Measurements from ENCODE around the gene SMCHD1. TPM values are rescaled to one million over a fixed set of nuclear protein-coding genes. Genes with fewer than 3 reads are reported as not detected.

Gene SMCHD1
- total and polyA plus RNA-seq, 2 donors (not counting 1 experiment from before 2014, with no cell fraction given) = 54.2 to 380 TPM

- Histone ChIP-seq H3K4me3 (ENCODE audit: control extremely low read depth in 1 of 5, extremely low read depth in 1 of 5, insufficient read depth in 1 of 5, low read depth in 2 of 5, low read length in 4 of 5) (no peak overlapping the region), H3K27me3 (replicated peaks in 1 of 4; ENCODE audit: control extremely low read depth in 1 of 4, control insufficient read depth in 3 of 4, insufficient read depth in 4 of 4, low read length in 3 of 4) (no peaks in the 10 kb centered on the region), H3K4me2 (replicated peaks; ENCODE audit: low read depth, low read length, poor library complexity, severe bottlenecking) (no peak overlapping the region), H3K79me2 (ENCODE audit: control insufficient read depth, insufficient read depth, low read length) (peaks cover 5% of the 10 kb centered on the region), H2AFZ (ENCODE audit: insufficient read depth, low read depth, low read length, poor library complexity, severe bottlenecking) (no peak overlapping the region), H3K9me3 (ENCODE audit: control extremely low read depth in 1 of 3, control insufficient read depth in 2 of 3, insufficient read depth in 1 of 3, low read length in 2 of 3) (no peaks in the 10 kb centered on the region), H3K27ac (ENCODE audit: low read length in 2 of 2) (peak overlapping the region in 1 of 2 donors; percentile 57), H3K36me3 (replicated peaks in 1 of 2; ENCODE audit: control extremely low read depth in 1 of 2, control insufficient read depth in 1 of 2, extremely low read depth in 1 of 2, insufficient read depth in 2 of 2, low read length in 1 of 2) (peaks cover 16 to 87% of the 10 kb centered on the region in 2 experiments), H3K4me1 (ENCODE audit: control insufficient read depth in 2 of 2, insufficient read depth in 2 of 2, low read length in 2 of 2) (no peaks in the 10 kb centered on the region), H3K9ac (ENCODE audit: low read length) (no peak overlapping the region), H4K20me1 (ENCODE audit: control insufficient read depth, insufficient read depth, low read length, poor library complexity, severe bottlenecking) (no peaks in the 10 kb centered on the region)
- H3K27ac Mint-ChIP-seq = no peak overlapping the region
- TF ChIP-seq CTCF (IDR thresholded peaks at IDR 0.05) (no peak), EZH2 (IDR thresholded peaks at IDR 0.05; ENCODE audit: borderline replicate concordance, insufficient read depth, low read depth, low read length, poor library complexity, severe bottlenecking) (no peak)
- intact Hi-C loops (cut with micrococcal nuclease) = no loop called here
- no peaks in the 10 kb centered on the region for H3K9me3 Mint-ChIP-seq (ENCODE audit: insufficient read depth)
- no peak overlapping the region for H3K4me3 Mint-ChIP-seq
- ATAC-seq (ENCODE audit: low read depth) = no peak
- no peak for DNase-seq
- H3K4me1 Mint-ChIP-seq = no peaks in the 10 kb centered on the region
- H3K27me3 Mint-ChIP-seq = no peaks in the 10 kb centered on the region
- POLR2A ChIA-PET = no interaction called here
- CTCF ChIA-PET = interaction anchor here (0.7 kb wide), 1 partner anchor 59 kb away, joined by 3 read pairs; no protein-coding TSS in a partner anchor
Observed at GRCh38 chr18:2746274-2746673, 90.7 kb downstream of the SMCHD1 start.

GRCh38 chr18:2758309-2758708 is 102.8 kb downstream of the SMCHD1 start:
- H3K4me1 Mint-ChIP-seq = peaks cover 3% of the 10 kb centered on the region
- peaks cover 11 to 74% of the 10 kb centered on the region in 2 experiments for H3K36me3 ChIP-seq (replicated peaks in 1 of 2; ENCODE audit: control extremely low read depth in 1 of 2, control insufficient read depth in 1 of 2, extremely low read depth in 1 of 2, insufficient read depth in 2 of 2, low read length in 1 of 2)
- H2AFZ ChIP-seq (ENCODE audit: insufficient read depth, low read depth, low read length, poor library complexity, severe bottlenecking) = no peak overlapping the region
- H3K4me3 ChIP-seq (ENCODE audit: control extremely low read depth in 1 of 5, extremely low read depth in 1 of 5, insufficient read depth in 1 of 5, low read depth in 2 of 5, low read length in 4 of 5) = no peak overlapping the region
- H3K27me3 Mint-ChIP-seq = no peaks in the 10 kb centered on the region
- DNase-seq (no peak), ATAC-seq (ENCODE audit: low read depth) (no peak)
- ChIA-PET POLR2A (no interaction called here), CTCF (no interaction called here)
- H3K9ac ChIP-seq (ENCODE audit: low read length) = no peak overlapping the region
- H3K9me3 Mint-ChIP-seq (ENCODE audit: insufficient read depth) = no peaks in the 10 kb centered on the region
- no CpG with 5 or more reads among the region's 1 CpG for WGBS (ENCODE audit: insufficient coverage)
- intact Hi-C loops (cut with micrococcal nuclease) = no loop called here
- no peaks in the 10 kb centered on the region for H3K9me3 ChIP-seq (ENCODE audit: control extremely low read depth in 1 of 3, control insufficient read depth in 2 of 3, insufficient read depth in 1 of 3, low read length in 2 of 3)
- H3K27ac Mint-ChIP-seq = no peak overlapping the region
- H3K27ac ChIP-seq (ENCODE audit: low read length in 2 of 2) = peak overlapping the region in 1 of 2 donors; percentile 28
- H4K20me1 ChIP-seq (ENCODE audit: control insufficient read depth, insufficient read depth, low read length, poor library complexity, severe bottlenecking) = no peaks in the 10 kb centered on the region
- H3K4me1 ChIP-seq (ENCODE audit: control insufficient read depth in 2 of 2, insufficient read depth in 2 of 2, low read length in 2 of 2) = no peaks in the 10 kb centered on the region
- TF ChIP-seq CTCF (IDR thresholded peaks at IDR 0.05) = no peak
- TF ChIP-seq EZH2 (IDR thresholded peaks at IDR 0.05; ENCODE audit: borderline replicate concordance, insufficient read depth, low read depth, low read length, poor library complexity, severe bottlenecking) = no peak
- no peak overlapping the region for H3K4me3 Mint-ChIP-seq
- H3K79me2 ChIP-seq (ENCODE audit: control insufficient read depth, insufficient read depth, low read length) = no peaks in the 10 kb centered on the region
- H3K27me3 ChIP-seq (replicated peaks in 1 of 4; ENCODE audit: control extremely low read depth in 1 of 4, control insufficient read depth in 3 of 4, insufficient read depth in 4 of 4, low read length in 3 of 4) = no peaks in the 10 kb centered on the region
- H3K4me2 ChIP-seq (replicated peaks; ENCODE audit: low read depth, low read length, poor library complexity, severe bottlenecking) = no peak overlapping the region
